HG03196 (cell line): ENCODE data around the gene FOCAD.

Experiments used
- ATAC-seq: cut with Tn5 transposase; IDR thresholded peaks from one replicate; pipeline ENCODE4 v1.9.1; 2021; ENCODE audit not compliant: unreplicated experiment

Gene FOCAD

DNA sequence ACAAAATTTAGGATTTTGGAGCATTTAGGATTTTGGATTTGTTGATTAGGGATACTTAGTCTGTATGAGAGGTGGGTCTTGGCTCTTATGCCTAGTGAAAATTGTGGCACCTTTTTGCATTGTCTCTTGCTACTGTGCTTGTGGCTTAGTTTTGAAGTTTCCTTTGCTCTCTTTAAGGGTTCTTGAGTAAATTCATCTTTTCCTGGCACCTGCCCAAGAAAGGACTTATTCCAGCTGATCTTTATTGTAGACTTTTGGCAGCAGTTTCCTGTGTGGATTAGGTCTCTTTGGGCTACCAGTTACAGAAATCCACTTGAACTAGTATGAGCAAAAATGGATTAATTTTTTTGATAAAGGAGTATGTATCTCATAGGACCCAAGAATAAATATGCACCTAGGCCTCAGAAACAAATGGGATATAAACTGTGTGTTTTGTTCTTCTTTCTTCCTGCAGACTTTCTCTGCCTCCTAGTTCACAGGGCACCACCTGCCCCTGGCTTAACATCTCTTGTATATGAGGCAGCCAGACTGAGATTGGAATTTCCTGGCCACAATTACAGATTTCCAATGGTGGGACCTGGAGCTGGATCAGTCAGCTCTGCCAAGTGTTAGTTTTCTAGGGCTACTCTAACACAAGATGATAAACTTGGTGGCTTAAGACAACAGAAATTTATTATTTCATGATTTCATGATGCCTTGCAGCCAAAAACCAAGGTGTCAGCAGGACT, 44.6 kb downstream of the FOCAD start:
- no peak for ATAC-seq

DNA sequence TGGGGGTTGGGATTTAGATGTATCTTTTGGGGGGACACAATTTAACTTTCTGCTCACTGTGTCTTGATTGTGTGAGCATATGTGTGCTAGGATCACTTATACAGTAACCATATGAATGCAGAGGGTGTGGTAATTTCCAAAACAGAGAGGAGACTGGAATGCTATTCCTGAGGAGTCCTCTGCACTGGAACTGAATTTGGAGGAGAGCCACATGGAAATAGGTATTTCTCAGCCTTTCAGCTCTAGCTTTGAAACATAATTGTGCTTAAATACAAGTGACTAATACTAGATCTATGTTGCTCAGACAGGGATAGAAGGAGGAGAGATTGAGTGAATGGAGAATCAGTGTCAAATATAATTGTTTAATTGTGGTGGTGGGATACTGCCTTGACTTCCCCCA, 45.5 kb downstream of the FOCAD start:
- ATAC-seq, result no peak

DNA sequence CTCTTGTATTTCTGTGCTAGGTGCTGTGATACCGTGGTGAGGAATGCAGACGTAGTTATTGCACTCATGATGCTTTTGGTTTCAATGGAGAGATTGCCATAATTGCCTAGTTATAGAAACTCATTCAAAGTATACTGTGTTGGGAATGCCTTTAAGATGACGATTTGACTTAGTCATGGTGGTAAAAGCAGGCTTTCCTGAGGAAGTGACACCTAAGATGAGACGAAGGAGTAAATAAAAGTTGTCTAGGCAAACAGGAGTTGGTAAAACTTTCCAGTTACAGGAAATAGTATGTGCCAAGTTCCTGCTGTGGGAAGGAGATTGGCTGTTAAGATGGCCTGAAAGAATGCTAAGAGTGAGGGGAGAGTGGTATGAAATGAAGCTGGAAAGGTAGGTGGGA, 48.1 kb downstream of the FOCAD start:
- ATAC-seq, result no peak

DNA sequence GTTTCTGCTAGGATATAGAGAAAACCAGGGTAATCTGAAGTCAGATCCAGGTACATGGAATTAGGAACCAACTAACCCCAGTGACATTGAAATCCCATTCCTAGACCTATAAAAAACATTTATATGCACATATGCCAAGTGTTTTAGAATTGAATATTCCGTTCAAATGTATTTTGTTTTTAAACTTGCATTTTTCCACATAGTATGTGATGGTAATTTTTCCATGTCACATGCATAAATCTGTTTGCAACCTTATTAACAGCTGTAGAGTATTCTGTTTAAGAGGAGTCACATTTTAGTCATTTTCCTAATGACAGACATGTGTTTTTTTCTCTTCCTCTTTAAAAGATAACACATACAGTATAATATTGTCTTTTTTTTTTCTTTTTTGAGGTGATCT, 50.2 kb downstream of the FOCAD start:
- ATAC-seq, result no peak

DNA sequence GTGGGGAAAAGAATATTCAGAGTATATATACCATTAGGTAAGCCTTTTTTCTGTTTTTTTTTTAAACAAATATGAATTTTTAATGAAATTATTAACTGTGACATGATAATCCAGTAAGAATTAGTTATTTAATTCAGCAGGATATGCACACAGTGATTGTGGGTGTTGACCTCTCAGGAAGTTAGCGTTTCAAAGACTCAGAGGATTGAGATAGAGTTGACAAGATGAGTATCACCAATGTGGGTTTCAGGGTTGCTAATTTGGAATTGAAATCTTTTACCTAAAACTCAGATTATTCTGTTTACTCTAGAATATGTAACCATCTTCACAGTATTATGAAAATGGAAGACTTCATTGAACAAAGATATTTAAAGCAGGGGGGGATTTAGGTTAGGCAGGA, 56.2 kb downstream of the FOCAD start:
- no peak for ATAC-seq

DNA sequence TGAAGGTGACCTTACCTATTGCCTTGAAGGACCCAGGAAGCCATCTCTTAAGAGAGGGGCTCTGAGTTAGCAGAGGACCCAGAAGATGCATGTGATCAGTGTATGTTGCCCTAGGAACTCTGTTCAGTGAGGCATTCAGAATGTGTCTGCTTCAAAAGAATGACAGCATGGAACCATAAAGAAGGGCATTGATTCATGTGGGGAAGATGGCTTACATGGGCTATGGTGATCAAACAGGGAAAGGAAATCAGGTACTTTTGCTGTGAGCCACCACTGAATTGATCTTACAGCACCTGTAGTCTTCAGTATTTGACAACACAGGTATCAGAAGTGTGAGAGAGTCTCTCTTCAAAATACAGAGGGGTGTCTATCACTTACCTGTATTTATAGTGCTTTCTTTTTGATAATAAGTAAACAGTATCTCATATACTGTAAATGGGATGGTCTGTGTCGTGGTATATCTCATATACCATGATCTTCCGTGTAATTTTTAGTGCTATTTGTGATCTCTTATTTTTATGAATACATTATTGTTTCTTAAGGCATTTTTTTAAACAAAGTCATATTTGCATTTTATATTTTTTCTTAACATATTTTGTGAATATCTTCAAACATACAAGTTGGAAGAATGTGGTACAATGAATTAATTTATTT, 57.0 kb downstream of the FOCAD start:
- no peak for ATAC-seq

DNA sequence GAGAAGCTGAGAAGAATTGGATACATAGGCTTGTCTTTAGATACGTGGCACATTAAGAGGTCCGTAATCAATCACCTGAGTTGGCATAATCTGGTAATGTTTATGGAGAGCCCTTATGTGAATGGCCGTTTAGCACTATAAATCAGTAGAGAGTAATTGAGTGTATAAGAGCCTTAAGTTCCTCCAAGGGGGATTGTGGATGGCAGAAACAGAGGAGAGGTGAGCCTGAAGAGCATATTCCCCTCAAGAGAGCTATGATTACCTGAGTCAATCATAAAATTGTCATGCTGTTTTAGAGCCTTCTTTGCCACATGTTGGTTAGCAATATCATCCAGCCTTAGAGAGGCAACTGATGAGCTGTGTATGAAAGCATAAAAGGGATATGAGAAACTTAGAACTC, 58.8 kb downstream of the FOCAD start:
- no peak for ATAC-seq

DNA sequence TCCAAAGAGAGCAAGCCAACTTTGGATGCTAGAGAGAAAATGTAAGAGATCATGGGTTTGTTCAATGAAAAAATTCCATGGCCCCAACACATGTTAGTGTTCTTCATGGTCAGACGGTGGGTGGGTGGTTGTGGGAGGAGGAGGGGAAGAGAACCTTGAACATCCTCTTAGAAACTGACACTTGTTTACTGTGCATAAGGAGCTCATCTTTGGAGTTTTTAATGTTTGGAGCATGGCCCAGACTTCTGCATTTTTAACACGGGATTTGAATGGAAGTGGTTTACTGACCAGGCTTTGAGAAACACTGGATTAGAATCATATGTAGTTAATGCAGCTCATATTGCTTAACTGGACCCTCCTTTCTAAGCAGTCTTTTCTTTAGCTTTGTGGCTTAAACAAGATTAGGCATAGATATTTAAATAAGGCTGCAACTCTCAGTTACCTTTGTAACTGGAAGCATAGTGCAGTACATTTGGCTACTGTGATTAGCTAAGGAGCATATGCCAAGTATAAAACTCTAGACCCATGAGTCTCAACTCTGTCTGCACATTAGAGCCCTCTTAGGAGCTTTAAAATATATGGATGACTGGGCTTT, 60.1 kb downstream of the FOCAD start:
- ATAC-seq, result no peak

DNA sequence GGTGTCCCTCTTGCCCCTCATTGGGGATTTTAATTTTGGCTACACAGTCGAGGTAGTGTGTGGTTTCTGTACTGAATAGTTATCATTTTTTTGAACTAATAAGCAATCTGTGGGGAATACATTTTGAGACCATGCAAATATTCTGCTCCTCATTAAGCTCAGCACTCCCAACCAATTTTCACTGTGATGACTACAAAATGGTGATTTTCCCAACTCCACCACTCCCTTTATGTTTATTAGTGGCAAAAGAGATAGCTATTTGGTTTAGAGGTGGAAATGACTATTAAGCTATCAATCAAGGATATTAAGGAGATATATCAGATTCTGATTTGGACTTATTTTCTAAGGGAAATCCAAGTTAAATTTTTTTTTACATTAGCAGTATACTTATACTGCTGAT, 62.9 kb downstream of the FOCAD start:
- no peak for ATAC-seq

DNA sequence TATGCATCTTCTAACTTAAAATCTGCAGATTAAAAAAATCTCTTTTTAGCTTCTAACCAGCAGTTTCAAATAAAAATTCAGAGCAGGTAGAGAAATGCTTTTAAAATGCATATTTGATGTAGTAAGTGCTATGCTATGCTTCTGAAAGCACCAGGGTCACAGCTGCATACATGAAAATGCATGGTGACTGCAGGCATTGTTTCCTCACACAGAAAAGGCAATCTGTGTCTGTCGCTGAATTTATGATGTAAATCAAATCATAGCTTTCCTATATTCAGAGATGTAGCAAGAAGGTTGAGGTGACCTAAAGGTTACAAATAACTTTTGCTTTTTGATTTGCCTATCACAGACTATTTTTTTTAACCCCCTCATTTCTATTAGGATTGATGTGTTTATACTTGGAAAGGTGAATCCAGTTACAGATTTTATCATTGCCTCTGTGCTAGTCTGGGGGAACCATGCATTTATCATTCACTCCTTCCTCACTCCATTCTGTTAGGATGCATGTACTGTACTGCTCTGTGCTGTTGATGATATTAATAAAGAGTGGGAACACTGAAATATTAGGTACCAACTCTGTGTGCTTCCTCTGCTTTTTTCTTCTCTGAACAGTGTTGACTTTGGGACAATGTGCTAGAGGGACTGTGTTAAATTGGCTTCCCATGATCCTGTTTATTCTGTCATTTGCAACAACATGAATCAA, 65.6 kb downstream of the FOCAD start:
- ATAC-seq, result no peak

DNA sequence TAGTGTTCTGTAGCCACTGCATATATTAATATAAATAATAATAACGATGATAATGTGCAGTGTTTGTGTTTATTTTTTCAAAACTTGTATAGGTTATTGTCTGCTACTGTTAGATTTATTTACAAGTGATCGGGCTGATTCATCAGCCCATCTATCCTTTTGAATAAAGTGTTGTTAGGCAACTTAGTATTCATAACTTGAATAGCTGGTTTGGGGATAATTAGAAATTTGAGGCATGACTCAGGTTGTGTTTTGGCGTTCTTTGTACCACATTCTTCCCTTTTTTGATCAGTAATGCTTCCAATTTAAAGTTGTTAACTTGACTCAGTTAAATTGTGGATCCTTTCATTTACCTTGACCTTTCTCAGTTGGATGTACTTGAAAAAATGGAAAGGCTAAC, 69.7 kb downstream of the FOCAD start:
- no peak for ATAC-seq

DNA sequence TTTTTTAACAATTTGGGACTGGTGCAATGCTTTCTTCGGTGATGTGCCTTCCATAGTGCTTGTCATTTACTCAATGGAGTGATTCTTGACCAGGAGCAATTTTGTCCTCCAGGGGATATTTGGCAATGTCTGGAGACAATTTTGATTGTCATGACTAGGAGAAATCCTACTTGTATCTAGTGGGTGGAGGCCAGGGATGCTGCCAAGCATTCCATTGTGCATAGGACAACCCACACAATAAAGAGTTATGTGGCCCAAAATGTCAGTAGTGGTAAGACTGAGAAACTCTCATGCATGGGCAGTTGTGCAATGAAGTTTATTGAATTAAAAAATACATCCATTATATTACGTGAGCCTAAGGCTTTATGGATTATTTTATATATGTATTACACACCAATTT, 70.5 kb downstream of the FOCAD start:
- no peak for ATAC-seq

DNA sequence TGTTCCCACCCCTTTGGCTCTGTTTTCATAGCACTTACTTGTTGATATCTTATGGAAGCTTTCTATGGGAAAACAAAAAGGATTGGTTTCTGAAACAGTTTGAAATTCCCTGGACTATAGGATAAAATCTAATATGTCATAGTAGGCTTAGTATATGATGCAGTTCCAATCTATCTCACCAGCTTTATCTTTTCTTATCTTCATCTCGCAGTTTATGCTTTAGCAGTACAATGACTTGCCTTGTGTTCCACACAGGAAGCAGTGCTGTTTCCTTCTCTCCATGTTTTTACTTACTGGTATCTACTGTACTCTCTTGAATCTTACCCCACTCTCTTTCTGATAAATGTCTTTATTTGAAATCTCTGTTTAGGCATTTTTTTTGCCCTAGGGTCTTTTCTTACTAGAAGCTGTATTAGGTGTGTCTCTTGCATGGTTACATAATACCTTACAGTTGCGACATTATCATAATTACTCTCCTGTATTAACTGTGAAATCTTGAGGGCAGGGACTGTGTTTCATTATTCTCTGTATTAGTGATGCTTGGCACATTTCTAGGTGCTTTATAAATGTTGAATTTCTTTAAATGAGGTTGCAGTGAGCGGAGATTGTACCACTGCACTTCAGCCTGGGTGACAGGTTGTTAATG, 76.3 kb downstream of the FOCAD start:
- ATAC-seq, result no peak

DNA sequence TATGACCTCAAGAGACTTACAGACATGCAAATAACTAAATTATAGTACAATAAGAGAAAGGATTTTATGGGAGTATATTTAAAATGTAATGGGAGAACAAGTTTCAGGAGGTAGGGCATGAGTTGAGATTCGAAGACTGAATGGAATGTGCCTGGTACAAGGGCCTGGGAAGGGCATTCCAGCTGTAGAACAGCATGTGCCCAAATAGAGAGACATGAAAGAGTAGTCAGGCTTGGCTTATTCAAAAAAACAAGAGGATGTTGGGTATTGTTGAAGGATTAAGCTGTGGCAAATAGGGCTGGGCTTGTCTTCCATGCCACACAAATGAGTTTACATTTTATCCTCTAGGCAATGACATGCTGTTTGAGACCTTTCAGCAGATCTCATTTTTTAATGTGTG, 86.9 kb downstream of the FOCAD start:
- no peak for ATAC-seq

DNA sequence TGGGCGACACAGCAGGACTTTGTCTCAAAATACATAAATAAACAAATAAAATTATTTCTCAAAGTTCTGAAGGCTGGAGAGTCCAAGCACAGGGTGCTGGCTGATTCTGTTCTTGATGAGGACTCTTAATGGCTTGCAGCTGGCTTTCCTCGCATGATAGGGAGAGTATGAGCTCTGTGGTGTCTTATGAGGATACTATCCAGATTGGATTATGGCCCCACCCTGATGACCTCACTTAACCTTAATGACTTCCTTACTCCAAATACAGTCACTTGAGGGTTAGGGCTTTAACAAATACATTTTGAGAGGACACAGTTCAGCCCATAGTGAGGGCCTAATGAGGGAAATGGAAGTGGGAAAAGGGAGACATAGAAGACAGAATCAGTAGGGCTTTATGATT, 87.7 kb downstream of the FOCAD start:
- no peak for ATAC-seq

DNA sequence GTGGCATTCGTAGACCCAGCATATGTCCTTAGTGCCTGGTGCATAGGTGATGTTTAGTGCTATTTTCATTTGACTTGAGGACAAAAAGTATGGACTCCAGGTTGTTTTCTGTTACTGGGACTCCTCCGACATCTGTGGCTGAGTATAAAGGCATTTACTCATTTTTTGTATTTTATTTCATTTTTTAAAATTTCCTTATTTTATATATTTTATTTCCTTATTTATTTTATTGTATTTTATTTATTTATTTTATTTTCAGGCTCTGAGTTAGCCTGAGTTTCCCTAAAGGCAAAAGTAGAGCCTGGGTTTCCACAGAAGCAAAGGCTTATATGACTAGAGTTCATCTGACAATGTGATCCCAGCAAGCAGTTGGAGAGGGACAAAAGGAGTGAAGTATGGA, 91.6 kb downstream of the FOCAD start:
- ATAC-seq, result no peak

DNA sequence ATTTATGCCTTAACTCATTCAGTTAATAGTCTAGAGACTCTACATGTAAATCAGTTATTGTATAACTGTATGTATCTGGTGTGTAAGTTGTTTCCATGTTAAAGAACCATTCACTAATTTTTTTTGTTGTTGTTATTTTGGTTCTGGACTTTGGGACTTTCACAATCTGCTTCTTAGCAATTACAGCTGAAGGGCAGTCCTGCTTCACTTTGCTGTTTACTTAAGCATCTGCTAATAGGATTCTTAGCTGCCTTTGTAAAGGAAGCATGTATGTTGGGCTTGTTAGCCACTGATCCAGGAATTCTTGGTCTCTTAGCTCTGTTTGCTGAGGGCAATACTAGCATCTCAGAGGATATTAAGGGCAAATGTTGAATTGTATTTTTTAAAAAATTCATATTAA, 97.0 kb downstream of the FOCAD start:
- ATAC-seq, result no peak

DNA sequence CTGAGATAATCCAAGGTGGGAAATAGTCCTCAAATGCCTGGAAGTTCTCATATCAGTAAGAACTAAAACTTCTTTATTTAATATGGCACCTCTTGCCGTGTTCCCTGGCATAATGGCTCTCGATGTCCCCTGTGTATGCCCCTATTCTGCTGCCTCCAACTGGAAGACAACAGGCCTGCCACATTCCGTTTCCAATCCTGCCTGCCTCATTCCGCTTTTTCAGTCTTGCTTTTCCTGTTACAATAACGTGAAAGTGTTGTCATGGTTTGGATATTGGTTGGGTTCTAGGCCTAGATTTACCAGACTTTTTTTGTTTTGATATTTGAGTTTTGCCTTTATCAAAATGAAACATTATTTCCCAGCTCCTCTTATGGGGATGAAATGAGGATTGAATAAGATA, 98.2 kb downstream of the FOCAD start:
- ATAC-seq, result no peak

DNA sequence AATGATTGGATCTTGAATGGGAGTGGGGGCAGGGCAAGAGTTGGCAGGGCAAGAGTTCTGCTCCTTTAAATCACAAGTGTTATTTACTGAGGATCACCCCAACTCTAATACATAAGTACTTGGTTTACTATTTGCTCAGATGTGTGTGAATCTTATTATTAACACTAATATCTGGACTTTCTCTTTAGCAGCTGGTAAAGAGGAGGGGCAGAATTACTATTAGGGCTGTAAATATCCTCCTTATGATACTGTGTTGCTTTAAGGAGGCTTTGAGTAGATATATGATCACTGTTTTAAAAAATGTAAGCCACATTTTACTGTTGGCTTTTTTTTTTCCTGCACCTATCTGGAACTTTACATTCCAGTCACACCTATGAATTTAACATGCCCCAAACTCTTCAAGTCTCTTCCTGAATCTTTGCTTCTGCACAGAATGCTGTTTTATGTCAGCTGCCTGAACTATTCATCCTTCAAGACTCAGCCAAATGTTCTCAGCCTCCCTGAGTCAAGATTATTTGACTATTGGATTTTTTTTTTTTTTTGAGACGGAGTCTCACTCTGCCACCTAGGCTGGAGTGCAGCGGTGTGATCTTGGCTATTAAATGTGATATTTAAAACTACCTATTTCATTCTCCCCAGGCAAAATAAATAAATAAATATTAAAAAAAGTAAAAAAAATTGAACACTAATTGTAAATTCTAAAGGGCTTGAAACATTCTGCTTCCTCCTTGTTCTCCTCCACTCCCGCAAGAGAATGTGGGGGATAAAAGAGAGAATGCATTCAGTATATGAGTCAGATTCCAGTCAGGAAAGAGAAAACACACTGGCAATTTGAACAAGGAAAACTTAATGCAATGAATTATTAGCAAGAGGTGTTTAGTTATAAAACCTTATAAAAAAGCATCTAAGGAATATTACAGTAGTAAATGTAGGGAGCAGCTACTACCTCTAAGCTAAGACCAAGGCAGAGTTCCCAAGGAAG, 99.3 kb downstream of the FOCAD start:
- no peak for ATAC-seq

DNA sequence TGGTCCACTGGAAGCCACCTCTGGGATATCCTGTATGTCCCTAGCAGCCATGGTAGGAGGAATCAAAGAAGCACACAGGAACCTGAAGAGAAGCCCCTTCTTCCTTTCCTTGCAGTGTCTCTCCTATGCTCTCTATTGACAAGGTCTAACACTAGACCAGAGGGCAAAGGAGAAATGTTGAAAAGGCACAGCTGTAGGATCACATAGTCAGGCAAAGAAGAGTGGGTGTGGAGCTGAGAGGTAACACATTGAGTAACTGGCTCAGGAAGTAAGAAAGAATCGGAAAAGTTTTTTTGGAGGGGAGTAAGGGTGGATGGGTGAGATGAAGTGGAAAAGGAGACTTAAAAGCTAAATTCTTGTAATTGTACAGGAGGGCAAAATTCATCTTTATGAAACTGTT, 100.1 kb downstream of the FOCAD start:
- no peak for ATAC-seq
